Neuron (in vitro differentiated cells): ENCODE results near the gene POLL.

Source experiments
- H2AFZ ChIP-seq: one replicate; pipeline ENCODE4 v1.6.1; 2013; ENCODE audit warnings: low read depth, mild to moderate bottlenecking, inconsistent platforms, low read length, moderate library complexity
- H3K27me3 ChIP-seq: one replicate; pipeline ENCODE4 v1.6.1; 2013; ENCODE audit warnings: low read length; ENCODE audit not compliant: insufficient read depth
- H3K36me3 ChIP-seq: one replicate; pipeline ENCODE4 v1.6.1; 2013; ENCODE audit warnings: low read length; ENCODE audit not compliant: insufficient read depth
- H3K4me1 ChIP-seq: one replicate; pipeline ENCODE4 v1.6.1; 2013; ENCODE audit warnings: low read length; ENCODE audit not compliant: insufficient read depth
- H3K4me3 ChIP-seq: 2 replicates; pipeline ENCODE4 v1.5.1; 2013; ENCODE audit warnings: mild to moderate bottlenecking, low read length, moderate library complexity
- H3K9me3 ChIP-seq: one replicate; pipeline ENCODE4 v1.6.1; 2013; ENCODE audit warnings: low read length

POLL gene

DNA sequence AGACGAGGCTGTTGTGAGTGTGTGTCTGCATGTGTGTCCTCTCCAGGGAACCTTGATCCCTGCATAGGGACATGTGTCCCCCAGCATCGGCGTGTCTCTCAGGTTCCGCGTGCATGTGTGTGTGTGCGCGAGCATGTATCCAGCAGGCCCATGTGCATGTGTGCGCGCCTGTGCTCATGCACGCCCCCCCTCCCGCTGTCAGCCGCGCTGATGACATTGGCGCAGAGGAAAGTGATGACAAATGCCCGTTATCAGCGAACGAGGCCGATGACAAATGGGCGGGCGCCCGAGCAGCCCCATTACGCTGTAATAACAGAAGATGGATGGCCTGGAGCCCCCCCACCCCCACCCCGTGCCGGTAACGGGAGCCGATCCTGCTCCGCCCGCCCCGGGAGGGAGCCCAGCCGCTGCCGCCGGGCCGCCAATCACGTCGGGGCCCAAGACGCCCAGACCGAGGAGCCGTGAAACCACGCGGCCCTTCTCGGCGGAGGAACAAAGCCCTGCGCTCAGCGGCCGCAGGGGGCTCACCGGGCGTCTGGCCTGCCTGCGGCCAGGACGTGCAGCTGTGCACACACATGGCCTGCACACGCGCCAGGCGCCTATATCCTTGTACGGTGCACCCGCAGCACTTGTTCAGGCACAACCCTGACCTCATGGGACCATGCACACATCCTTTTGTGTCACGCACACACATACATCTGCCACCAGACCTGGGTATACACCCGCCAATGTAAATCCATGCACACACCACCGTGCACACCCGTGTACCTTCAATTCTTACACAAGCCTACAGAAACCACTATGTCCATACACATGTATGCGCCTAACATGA, 21.5 kb downstream of the POLL start:
- Histone ChIP-seq H3K36me3 (no peaks in the 10 kb centered on the region), H3K9me3 (no peaks in the 10 kb centered on the region), H3K4me3 (no peak overlapping the region), H3K4me1 (peaks cover 16% of the 10 kb centered on the region), H2AFZ (no peak overlapping the region), H3K27me3 (peaks cover 61% of the 10 kb centered on the region)

DNA sequence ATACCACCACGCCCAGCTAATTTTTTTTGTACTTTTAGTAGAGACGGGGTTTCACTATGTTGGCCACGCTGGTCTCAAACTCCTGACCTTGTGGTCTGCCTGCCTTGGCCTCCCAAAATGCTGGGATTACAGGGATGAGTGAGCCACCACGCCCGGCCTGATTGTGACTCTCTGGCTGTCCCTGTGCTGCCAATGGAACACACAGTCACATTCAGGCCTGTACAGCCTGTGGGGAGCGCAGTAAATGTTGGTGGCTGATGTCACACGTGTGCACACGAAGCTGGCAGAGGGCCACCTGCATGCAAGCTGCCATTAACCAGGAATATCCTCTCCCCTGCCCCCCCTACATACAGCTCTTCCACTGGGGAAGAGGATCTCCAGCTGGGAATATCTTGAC, 22.1 kb downstream of the POLL start:
- peaks cover 56% of the 10 kb centered on the region for H3K27me3 ChIP-seq
- H3K9me3 ChIP-seq, result no peaks in the 10 kb centered on the region
- no peak overlapping the region for H2AFZ ChIP-seq
- H3K36me3 ChIP-seq, result no peaks in the 10 kb centered on the region
- no peak overlapping the region for H3K4me3 ChIP-seq
- peaks cover 14% of the 10 kb centered on the region for H3K4me1 ChIP-seq

DNA sequence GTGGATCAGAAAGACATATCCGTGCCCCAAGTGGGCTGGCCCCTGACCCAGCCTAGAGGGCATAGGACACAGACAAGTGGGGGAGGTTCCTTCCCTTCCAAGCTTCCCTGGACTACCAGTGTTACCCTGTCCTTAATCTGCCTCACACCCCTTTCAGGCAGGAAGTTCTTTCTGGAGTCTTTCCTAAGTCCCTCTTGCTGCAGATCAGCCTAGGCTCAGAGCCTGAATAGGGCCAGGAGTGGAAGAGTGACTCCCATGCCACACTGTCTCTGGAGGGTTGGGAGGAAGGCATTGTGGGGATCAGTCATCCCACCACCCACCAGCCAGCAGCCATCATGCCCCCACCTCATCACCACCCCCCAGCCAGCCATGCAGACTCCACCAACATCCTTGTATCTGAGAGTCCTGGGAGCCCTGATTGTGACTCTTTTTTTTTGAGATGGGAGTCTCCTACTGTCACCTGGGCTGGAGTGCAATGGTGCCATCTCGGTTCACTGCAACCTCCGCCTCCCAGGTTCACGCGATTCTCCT, 22.6 kb downstream of the POLL start:
- H3K36me3 ChIP-seq, result no peaks in the 10 kb centered on the region
- peaks cover 9% of the 10 kb centered on the region for H3K4me1 ChIP-seq
- H3K27me3 ChIP-seq, result peaks cover 54% of the 10 kb centered on the region
- no peak overlapping the region for H3K4me3 ChIP-seq
- H3K9me3 ChIP-seq, result no peaks in the 10 kb centered on the region
- no peak overlapping the region for H2AFZ ChIP-seq

- Histone ChIP-seq H3K27me3 (peaks cover 49% of the 10 kb centered on the region), H3K9me3 (no peaks in the 10 kb centered on the region), H3K4me1 (peaks cover 2% of the 10 kb centered on the region), H3K36me3 (no peaks in the 10 kb centered on the region), H2AFZ (no peak overlapping the region), H3K4me3 (no peak overlapping the region)
These were observed 23.5 kb downstream of the POLL start for GRCh38 chr10:101564490-101564991.

DNA sequence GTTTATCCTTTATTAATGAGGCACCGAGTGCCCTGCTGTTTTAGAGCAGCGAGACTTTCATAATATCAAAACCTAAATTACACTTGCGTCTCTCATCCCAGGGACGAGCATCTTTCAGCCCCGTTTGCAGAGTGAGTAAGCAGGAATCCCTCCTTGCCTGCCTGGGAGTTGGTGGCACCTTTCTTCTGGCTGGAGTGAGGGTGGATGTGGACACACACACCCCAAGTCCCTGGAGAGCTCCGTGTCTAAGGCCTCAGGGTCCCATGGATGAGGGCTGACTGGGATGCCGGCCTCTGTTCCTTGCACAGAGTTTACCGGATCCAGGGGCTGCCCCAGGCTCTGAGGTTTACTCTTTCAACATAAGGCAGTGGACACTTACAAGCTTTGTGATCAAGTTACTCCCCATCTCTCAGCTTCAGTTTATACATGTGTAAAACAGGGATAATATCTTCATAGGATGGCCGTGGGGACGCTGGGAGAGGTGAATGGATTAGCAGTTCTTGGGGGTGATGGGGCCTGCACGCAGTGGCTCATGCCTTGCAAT, 24.5 kb downstream of the POLL start:
- Histone ChIP-seq H3K27me3 (peaks cover 39% of the 10 kb centered on the region), H3K36me3 (no peaks in the 10 kb centered on the region), H3K4me1 (no peaks in the 10 kb centered on the region), H3K4me3 (no peak overlapping the region), H2AFZ (no peak overlapping the region), H3K9me3 (no peaks in the 10 kb centered on the region)

GRCh38 chr10:101563007-101563406, 25.1 kb downstream of the POLL start:
- Histone ChIP-seq H3K9me3 (no peaks in the 10 kb centered on the region), H3K27me3 (peaks cover 34% of the 10 kb centered on the region), H2AFZ (no peak overlapping the region), H3K4me1 (no peaks in the 10 kb centered on the region), H3K4me3 (no peak overlapping the region), H3K36me3 (no peaks in the 10 kb centered on the region)

- no peaks in the 10 kb centered on the region for H3K9me3 ChIP-seq
- H3K27me3 ChIP-seq, result peaks cover 26% of the 10 kb centered on the region
- H3K4me1 ChIP-seq, result no peaks in the 10 kb centered on the region
- H2AFZ ChIP-seq, result no peak overlapping the region
- H3K4me3 ChIP-seq, result no peak overlapping the region
- H3K36me3 ChIP-seq, result no peaks in the 10 kb centered on the region
These were observed 25.8 kb downstream of the POLL start for GRCh38 chr10:101562231-101562630.

- peaks cover 19% of the 10 kb centered on the region for H3K27me3 ChIP-seq
- H3K9me3 ChIP-seq, result no peaks in the 10 kb centered on the region
- no peaks in the 10 kb centered on the region for H3K4me1 ChIP-seq
- no peaks in the 10 kb centered on the region for H3K36me3 ChIP-seq
- no peak overlapping the region for H2AFZ ChIP-seq
- no peak overlapping the region for H3K4me3 ChIP-seq
These were observed 26.8 kb downstream of the POLL start for GRCh38 chr10:101561068-101561915.

- Histone ChIP-seq H3K27me3 (peaks cover 12% of the 10 kb centered on the region), H3K9me3 (no peaks in the 10 kb centered on the region), H2AFZ (no peak overlapping the region), H3K36me3 (no peaks in the 10 kb centered on the region), H3K4me1 (no peaks in the 10 kb centered on the region), H3K4me3 (no peak overlapping the region)
These were observed 27.6 kb downstream of the POLL start for GRCh38 chr10:101560298-101561067.

DNA sequence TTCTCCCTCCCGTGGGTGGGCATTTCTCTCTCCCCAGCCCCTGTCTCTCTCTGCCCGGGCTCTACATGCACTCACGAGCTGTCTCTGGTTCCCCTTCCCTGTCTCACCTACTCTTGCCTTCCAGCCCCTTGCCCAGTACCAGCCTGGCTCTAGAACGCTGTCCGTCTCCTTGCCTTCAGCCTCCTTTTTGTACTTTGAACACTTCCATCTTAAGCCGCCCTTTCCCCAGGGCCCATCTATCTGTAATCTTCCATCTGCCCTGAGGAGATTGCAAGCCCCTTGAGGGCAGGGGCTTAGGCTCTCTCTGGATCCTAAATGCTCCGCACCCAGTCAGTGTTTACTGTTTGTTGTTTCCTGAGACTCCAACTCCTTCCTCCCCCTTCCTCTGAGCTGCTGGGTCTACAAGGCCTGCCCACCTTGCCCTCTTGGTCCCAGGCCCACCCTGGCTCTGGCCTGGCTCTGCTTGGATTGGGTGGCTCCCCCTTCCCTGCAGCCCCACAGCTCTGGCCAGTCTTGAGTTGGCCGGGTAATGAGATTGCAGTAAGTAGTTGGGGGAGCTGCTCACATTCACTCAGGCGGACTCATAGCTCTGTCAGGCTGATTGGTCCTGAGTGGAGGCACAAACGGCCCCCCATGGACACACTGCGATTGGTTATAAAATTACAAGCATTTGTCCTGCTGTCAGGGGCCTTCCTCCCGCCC, 28.3 kb downstream of the POLL start:
- no peaks in the 10 kb centered on the region for H3K36me3 ChIP-seq
- H2AFZ ChIP-seq, result no peak overlapping the region
- no peak overlapping the region for H3K4me3 ChIP-seq
- H3K4me1 ChIP-seq, result no peaks in the 10 kb centered on the region
- H3K27me3 ChIP-seq, result peaks cover 9% of the 10 kb centered on the region
- H3K9me3 ChIP-seq, result no peaks in the 10 kb centered on the region

DNA sequence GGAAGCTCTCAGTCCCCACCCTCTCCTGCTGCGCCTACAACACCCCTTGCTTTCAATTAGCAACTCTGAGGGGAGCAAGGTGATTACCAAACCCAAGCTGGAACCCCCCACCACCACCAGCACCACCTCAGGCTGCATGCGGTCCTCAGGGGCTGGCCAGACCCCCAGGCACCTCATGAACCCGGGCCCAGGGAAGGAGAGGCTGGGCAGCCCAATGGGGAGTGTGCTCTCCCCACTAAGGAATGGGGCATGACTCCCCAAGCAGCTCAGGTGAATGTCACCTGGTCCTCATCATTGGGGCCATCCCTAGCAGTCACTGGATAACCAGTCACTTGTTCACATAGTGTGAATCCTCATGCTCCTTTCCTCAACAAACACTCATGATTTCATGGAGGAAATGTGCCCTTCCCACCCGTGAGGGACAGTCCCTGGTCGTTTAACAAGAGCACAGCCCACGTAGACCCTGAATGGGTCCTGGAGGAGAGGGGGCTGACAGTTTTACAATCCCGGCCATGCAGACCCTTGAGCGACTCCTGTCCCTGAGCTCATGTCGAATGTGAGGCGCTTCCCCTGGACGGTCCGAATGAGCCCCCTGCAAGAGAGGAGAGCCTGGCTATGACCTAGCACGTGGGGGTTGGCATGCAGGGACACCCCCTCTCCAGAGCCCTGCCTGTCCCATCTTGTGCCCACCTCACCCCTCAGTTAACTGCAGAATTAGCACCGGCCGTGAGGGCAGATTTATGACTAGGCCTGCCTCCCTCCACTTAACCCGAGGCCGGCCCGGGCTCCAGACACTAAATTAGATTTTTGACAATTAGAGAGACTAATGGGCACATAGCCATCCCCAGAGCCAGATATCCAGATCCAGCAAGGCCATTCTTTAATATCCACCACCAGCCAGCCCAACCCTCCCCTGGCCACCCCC, 29.1 kb downstream of the POLL start:
- H2AFZ ChIP-seq, result no peak overlapping the region
- H3K27me3 ChIP-seq, result peaks cover 6% of the 10 kb centered on the region
- H3K4me1 ChIP-seq, result no peaks in the 10 kb centered on the region

More for the DNA sequence above, 29.1 kb downstream of the POLL start:
- H3K9me3 ChIP-seq, result no peaks in the 10 kb centered on the region
- peaks cover 7% of the 10 kb centered on the region for H3K36me3 ChIP-seq
- no peak overlapping the region for H3K4me3 ChIP-seq
